Fibroblast of skin of left quadriceps (primary cell): ENCODE measurements around the gene PUM1.
"Not testable (repeated sequence)": the region's sequence is repeated elsewhere in the genome, so short reads cannot be mapped to it uniquely, and the experiment has no call there.

ENCODE experiments used
- DNase-seq, 2 experiments: peaks; one replicate each; pipeline ENCODE4 v3.0.0-alpha.2; 2013; ENCODE audit warnings: low read depth in 2 of 2

The PUM1 gene

GRCh38 chr1:31064718-31065309, 703 bp downstream of the PUM1 start:
- DNase-seq: no peak

DNA sequence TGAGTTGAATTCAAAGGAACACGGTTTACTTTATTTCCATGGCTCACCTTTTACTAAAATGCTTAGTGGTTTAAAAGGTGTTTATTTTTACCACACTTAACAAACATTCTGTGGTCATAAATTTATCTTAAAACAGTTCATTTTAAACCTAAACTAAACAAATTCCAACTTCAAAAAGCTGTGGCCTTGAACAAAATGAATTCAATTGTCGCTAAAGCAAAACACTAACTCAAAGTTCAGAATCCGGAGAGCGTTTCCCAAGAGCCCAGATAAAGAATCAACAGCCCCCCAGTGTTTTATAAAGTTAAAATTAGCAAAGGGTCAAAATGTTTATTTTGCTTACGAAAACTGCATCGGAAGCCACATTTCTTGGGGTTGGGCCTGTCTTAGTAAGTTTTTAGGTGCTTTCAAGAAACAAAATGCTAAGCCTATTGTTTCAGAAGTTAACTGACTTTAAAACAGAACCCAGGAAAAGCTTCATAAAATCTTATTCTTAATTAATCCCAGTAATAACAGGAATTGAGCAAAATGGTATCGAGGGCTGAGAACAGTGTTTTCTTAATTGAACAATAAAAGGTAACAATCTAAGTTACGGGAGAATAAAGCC, 1.3 kb downstream of the PUM1 start:
- DNase-seq: no peak

- no peak for DNase-seq
These were observed 1.9 kb downstream of the PUM1 start for GRCh38 chr1:31063631-31064030.

DNA sequence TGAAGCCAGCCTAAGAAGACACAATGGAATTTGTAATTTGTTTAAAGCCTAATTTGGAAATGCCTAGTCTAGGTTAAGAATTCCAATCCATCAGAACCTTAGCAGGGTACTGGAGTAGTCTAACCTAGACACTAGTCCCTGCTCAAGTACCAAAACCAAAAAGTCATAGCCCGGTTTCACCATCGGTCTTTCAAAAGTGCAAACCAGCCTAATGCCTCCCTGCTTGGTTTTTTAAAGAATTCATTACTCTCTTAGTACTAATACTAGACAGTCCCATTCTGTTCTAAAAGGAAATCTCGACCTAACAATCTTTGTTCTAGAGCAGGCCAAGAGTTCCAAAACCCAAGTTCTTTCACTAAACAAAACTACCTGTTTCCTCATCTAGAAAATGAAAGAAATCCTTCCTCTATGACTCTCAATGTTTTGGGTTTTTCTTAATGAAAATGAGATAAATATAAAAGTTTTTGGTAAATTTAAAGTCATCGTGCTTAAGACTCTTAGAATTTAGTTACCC, 2.6 kb downstream of the PUM1 start:
- DNase-seq: no peak

- DNase-seq: not testable (repeated sequence)
These were observed 3.2 kb downstream of the PUM1 start for GRCh38 chr1:31062162-31062866.

- no peak for DNase-seq
These were observed 7.5 kb downstream of the PUM1 start for GRCh38 chr1:31058012-31058411.

DNA sequence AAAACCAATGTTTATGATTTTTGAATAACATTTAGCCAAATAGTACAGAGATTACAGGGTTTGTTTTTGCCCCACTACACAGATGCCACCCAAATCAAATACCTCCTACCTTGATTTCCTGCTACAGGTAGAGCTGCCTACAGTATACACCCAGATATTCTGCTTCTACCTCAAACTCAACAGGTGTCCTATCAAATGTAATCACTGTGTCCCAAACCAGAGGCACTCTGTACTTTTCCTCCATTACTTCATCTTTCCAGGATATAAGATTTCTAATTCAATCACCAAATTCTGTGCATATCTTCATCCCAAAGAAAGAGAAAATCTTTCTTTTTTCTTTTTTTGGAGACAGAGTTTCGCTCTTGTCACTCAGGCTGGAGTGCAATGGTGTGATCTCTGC, 9.6 kb downstream of the PUM1 start:
- no peak for DNase-seq

DNA sequence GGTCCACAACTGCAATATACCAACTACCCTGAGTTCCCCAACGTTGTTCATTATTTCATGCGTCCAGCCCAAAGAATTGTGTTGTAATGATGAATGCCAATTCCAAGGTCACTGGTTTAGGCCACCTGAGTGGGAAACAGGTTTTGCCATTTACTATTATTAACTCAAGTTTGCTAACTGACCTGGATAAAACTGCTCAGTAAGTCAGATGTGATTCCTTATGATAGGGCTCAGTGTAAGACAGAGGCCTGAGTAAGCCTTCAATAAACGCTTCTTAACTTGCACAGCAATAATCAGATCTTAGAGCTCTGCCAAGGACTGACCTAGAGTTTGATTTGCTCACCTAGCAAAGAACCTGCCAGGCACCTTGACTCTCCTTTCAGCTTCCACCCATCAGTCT, 10.0 kb downstream of the PUM1 start:
- DNase-seq: no peak

DNA sequence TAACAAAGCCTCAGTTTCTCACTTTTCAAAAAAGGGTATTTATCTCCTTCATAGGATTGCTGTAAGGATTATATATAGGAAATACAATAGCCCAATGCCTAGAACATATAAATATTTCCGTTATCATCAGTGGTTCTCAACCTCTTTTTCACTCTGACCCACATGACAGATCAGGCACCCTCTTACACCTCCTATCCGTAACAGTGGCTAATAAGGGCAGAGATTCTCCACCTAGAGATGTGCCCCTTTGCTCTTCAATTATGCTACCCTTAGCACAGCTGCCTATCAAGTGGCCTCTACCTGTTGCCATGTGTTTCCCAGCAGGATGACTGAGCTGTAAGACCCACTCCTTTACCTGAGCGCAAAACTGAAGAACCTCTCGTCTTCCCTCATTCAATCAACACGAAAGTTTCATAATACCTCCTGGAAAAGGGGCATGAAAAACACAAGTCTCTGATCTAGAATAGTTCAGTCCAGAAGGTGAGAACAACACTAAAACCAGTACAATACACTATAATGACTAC, 10.5 kb downstream of the PUM1 start:
- DNase-seq: no peak

DNA sequence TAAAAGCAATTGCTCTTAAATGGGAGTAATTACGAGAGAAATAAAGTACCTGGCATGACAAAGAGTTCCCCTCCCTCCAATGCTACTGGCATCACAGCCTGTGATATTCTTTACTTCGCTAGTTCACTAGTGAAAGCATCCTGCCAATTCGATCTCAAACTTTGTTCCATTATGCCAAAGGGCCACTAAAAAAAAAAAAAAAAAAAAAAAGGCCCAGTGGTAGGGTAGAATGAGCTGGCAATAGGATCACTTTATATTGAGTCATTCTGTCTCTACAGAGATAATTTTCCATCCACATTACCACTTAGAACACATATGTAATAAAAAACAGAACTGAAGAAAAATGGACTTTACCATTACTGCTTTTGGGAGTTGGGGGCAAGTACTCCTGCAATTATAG, 11.2 kb downstream of the PUM1 start:
- DNase-seq: no peak

DNA sequence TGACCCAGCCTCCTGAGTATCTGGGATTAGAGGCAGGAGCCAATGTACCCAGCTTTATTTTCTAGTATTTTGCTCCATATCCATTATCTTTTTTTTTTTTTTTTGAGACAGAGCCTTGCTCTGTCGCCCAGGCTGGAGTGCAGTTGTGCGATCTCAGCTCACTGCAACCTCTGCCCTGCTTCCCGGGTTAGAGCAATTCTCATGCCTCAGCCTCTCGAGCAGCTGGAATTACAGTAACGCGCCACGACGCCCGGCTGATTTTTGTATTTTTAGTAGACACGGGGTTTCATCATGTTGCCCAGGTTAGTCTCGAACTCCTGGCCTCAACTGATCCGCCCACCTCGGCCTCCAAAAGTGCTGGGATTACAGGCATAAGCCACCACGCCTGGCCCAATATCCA, 12.9 kb downstream of the PUM1 start:
- not testable (repeated sequence) for DNase-seq

DNA sequence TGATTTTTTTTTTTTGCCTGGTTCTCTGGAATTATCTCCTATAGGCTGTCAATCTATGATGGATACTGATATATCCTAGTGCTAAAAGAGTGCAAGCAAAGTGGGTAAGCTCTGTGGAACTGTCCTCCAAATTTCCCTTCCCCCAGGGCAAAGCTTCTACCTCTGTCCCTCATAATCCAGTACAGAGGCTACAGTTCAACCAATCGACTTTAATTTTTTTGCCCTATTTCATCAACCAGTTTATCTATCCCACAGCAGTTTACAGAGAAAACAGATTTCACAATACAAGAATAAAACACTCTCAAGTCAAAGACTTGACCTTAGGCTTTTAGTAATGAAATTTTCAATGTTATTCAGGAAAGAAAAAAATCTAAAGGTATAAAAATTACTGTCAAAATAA, 13.9 kb downstream of the PUM1 start:
- DNase-seq: no peak

- not testable (repeated sequence) for DNase-seq
These were observed 18.0 kb downstream of the PUM1 start for GRCh38 chr1:31047507-31047906.

- DNase-seq: no peak
These were observed 21.9 kb downstream of the PUM1 start for GRCh38 chr1:31043631-31044030.

DNA sequence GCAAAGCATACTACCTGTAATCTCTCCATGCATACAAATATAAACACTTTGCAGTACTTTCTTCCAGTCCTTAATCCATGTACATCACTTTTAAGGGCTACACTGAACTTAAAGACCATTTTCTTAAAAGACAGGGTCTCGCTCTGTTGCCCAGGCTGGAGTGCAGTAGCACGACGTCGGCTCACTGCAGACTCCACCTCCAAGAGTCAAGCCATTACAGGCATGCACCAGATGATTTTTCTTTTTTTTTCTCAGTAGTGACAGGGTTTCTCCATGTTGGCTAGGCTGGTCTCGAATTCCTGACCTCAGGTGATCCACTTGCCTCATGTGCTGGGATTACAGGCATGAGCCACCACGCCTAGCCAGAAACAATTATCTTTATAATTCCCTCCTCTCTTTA, 22.9 kb downstream of the PUM1 start:
- no peak for DNase-seq

- no peak for DNase-seq
These were observed 24.0 kb downstream of the PUM1 start for GRCh38 chr1:31041529-31041928.

GRCh38 chr1:31040038-31040437, 25.5 kb downstream of the PUM1 start:
- no peak for DNase-seq

DNA sequence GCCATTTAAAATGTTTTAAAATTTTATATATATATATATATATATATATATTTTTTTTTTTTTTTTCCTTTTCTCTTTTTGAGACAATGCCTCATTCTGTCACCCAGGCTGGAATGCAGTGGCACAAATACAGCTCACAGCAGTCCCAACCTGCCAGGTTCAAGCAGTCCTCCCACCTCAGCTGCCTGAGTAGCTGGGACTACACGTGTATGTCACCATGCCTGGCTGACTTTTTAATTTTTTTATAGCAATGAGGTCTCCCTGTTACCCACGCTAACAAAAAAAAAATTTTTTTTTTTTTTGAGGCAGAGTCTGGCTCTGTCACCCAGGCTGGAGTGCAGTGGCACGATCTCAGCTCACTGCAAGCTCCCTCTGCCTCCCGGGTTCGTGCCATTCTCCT, 26.6 kb downstream of the PUM1 start:
- DNase-seq: not testable (repeated sequence)

- DNase-seq: peak in 1 of 2 experiments; percentile 9
These were observed 27.2 kb downstream of the PUM1 start for GRCh38 chr1:31038360-31038759.

GRCh38 chr1:31036749-31037500, 28.6 kb downstream of the PUM1 start:
- DNase-seq: no peak

DNA sequence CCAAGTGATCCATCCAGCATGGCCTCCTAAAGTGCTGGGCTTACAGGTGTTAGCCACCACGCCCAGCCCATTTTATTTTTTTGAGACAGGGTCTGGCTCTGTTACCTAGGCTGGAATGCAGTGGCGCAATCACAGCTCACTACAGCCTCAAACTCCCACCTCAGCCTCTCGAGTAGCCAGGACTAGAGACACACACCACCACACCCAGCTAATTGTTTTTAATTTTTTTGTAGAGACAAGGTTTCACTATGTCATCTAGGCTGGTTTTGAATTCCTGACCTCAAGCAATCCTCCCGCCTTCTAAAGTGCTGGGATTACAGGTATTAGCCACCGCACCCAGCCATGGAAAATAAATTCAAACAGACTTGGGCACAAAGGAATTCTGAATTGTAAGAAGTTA, 31.9 kb downstream of the PUM1 start:
- no peak for DNase-seq

DNA sequence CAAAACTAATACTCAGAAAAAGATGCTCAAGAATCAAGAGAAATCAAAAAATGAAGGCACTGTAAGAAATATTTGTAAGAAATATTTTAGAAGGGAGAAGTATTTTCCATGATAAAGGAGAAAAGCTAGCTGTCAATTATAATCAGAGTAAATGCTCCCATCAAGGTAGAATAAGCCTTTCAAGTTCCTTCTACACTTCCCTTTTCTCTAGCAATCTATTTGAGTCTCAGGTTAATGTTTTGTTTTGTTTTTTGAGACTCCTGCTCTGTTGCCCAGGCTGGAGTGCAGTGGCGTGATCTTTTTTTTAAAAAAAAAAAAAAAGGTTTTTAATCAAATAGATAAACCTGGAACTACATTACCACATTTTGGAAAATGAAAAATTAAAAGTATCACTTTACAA, 33.3 kb downstream of the PUM1 start:
- no peak for DNase-seq
